HG03354 (cell line): ENCODE results near the gene ISLR2.
"Not testable (repeated sequence)": the region's sequence is repeated elsewhere in the genome, so short reads cannot be mapped to it uniquely, and the experiment has no call there.

Experiments
- ATAC-seq: cut with Tn5 transposase; IDR thresholded peaks from one replicate; pipeline ENCODE4 v1.9.1; 2021; ENCODE audit warnings: mild to moderate bottlenecking; ENCODE audit not compliant: unreplicated experiment, poor library complexity, severe bottlenecking

ISLR2 gene

GRCh38 chr15:74147051-74147450 lies 16.7 kb downstream of the ISLR2 start:
- ATAC-seq: no peak

DNA sequence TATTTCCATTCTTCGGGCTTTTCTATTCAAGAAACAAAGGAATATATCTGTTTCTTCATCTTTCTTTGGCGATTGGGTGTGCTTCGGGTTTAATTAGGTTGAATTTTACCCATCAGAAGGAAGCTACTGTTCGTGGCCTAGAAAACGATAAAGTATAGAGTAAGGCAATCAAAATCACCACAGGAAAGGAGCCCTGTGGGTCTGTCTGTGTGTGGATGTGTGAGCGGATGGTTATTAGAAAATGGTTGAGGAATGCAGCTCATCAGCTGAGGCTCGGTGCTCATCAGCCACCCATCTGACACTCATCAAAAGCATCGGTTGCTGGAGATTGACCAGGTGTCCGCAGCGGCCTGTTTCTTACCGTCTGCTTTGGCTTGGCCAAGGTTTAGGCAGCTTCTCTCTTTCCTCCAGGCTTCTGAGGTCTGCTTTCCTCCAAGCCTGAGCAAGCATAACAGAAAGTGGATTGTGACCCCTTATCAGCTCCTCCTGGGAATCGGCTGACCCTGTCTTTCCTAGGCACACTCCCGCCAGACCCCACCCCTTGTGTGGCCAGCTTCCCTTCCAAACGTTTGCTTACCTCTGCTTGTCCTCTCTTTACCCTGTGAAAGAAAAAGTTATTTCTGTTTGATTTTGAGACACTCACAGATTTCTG lies 25.5 kb downstream of the ISLR2 start:
- no peak for ATAC-seq

GRCh38 chr15:74156678-74157411 lies 26.5 kb downstream of the ISLR2 start:
- no peak for ATAC-seq

DNA sequence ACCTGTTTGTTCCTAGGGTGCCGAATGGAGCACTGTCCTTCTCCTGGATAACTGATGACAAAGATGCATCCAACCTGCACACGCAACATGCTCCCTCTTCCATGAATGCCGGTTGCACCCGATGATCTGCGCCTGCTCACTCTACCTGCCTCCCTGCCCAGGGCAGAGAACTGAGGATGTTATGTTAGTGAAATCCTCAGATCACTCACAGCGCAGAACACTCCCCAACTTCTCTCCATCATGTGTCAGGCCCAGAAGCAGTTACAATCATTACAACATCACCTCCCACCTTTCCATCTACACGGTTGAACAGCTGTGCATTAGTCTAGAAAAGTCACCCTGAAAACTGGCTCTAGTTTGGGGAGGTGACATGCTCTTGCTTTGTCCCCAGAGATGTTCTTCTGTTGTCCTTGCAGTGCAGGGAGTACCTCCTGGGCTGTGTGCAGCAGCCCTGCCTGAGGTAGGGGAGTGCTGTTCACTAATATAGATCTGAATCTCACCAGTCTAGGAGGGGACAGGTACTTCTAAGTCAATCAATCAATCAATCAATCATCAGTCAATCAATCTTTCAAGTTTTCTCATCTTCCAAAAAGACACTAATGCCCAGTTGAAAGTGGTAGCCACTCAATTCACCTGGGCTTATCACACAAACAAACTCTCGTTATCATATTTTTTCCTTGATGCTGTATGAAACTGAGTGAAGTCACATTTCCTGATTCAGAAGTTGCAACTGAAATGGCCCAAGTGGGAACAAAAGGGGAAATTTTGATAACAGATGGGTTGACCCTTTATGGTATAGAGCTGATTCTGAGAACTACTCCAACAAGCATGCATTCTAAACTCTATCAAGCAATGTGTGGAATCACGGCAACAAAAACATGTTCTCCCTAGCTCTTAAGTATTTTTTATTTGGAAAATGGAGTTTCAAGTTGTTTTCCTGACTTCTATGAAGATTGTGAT lies 27.8 kb downstream of the ISLR2 start:
- ATAC-seq: no peak

DNA sequence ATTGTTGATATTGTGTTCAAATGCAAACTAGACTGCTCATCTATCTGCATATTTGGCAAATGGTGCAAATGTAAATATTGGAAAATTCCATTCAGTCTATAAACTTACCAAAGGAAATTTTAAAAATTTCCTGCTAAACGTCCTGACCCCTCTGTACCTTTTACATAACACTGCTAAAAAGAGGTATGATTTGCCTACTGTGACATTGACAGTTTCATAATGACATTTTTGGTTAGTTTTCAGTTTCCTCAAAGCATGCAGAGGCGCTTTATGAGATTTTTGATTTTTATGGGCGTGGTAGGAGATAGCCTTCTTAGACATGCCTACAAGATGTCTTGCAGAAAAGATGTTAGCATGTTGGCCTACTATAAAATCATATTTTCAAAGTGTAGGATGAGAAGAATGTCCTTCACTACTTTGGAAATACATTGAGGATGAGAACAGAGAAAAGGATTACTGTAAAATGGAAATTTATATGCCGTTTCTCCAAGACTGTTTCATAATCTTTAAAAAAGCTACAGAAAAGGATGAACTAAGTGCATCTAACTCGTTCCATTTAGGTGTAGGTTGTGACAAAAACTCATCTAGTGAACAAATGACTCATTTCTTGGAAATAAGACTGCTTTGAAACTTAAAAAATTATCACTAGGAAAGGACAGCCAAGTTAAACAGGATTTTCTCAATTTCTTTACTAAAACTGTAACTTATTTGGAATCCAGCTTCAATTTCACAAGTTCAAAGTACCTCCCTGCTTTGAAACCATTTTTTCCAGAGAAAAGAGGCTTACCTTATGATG lies 28.7 kb downstream of the ISLR2 start:
- ATAC-seq: peak; percentile 80

DNA sequence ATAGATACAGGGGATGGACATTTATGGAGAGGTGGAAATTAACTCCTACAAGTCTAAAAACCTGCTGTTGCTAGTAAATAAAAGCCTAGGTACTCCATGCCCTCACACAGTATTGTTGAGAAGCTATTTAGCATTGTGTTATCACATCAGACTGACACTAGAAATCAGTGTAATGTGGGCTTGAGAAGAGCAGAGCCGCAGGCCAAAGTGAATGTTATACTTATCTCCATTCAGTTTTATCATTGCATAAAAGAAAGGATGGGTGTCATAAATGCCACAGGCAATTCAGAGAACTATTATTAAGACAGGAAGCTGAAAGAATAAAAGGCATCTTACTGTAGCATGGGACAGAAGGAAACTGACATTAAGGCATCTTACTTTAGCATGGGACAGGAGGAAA lies 29.4 kb downstream of the ISLR2 start:
- no peak for ATAC-seq

DNA sequence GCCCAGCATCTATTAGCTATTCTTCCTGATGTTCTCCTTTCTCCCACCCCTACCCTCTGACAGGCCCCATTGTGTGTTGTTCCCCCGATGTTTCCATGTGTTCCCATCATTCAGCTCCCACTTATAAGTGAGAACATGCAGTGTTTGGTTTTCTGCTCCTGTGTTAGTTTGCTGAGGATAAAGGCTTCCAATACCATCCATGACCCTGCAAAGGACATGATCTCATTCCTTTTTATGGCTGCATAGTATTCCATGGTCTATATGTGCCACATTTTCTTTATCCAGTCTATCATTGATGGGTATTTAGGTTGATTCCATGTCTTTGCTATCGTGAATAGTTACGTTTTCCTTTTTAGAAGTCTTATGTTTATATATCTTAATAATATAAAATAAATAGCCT lies 30.0 kb downstream of the ISLR2 start:
- ATAC-seq: not testable (repeated sequence)

- ATAC-seq: not testable (repeated sequence)
Observed at GRCh38 chr15:74162195-74162536, 31.8 kb downstream of the ISLR2 start.

DNA sequence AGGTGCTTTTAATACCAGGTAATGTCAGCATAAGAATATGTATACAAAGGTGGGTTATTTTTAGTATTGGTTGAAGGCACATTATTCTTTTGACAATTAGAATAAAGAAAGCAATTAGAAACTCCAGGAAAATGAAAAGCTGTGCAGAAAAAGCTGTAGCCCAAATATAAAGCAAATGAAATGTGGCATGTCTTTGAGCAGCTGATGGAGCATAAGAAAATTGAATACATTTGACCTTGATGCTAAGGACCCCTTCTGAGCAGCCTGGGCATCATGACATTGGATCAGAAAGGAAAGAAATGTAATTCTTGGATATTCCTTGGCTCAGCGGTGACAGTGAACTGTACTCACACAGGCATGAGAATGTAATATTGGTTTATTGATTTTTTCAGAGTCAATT lies 35.1 kb downstream of the ISLR2 start:
- no peak for ATAC-seq

GRCh38 chr15:74167891-74168331 lies 37.5 kb downstream of the ISLR2 start:
- ATAC-seq: no peak

GRCh38 chr15:74168711-74169126 lies 38.3 kb downstream of the ISLR2 start:
- no peak for ATAC-seq

DNA sequence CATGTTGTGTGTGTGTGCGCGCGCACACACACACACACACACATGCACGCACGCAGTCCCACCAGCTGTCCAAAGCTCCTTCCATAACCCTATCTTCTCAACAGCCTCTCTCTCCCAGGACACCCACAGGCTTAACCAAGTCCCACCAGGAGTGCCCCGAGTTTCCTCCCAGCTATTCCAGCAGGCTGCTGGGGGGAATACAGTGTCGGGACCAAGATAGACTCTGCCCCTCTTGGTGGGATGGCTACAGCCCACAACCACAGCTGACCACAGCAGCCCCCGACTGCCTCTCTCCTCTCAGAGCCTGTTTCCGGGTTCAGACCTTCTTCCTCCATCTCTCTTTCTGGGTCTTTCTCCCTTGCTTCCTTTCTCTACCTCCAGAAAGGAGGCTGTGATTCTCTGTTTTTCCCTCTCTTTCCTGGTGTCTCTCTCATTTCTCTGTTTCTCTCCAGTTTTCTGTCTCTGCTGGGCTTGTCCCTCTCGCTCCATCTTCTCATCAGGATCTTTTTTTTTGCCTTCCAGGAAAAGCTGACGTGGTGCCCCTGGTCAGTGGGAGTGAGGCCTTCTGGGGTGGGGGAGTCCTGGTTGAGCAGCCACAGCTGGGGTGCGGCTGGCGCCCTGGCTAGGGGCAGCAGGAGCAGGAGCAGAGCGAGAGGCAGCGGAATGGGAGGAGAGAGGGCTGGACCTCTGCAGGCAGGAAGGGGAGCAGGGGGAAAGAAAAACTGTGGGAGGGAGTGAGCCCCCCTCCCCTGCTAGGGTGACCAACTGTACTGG lies 39.9 kb downstream of the ISLR2 start:
- ATAC-seq: no peak

DNA sequence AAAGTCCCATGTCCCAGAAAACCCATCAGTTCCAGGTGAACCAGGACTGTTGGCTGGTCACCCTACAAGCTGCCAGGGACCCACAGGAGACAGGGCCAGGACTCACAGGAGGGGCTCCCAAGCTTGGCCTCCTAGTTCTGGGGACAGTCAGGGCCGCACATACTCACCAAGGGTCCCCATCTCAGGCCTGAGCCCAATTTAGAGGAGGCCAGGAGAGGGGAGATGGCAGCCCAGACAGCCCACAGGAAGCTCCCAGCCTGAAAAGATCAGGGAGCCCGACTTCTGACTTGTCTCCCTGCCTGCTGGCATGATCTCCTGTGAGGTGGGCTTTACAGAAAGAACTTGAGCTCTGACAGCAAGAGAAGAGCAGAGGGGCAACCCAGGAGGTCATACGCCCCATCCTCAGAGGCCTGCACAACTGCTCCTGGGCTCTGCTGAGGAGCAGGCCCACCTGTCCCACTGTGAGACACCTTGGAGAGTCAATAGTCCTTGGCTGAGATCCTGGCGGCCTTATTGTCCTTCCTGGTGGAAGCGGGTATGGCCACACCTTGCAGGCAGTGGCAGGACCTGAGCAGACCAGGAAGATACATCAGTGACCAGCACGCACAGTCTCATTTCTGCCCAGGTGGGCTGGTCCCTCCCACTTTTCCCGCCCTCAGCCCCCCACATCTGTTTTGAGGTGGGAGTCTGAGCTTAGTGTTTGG lies 40.6 kb downstream of the ISLR2 start:
- ATAC-seq: no peak

GRCh38 chr15:74171965-74172541 lies 41.7 kb downstream of the ISLR2 start:
- no peak for ATAC-seq

DNA sequence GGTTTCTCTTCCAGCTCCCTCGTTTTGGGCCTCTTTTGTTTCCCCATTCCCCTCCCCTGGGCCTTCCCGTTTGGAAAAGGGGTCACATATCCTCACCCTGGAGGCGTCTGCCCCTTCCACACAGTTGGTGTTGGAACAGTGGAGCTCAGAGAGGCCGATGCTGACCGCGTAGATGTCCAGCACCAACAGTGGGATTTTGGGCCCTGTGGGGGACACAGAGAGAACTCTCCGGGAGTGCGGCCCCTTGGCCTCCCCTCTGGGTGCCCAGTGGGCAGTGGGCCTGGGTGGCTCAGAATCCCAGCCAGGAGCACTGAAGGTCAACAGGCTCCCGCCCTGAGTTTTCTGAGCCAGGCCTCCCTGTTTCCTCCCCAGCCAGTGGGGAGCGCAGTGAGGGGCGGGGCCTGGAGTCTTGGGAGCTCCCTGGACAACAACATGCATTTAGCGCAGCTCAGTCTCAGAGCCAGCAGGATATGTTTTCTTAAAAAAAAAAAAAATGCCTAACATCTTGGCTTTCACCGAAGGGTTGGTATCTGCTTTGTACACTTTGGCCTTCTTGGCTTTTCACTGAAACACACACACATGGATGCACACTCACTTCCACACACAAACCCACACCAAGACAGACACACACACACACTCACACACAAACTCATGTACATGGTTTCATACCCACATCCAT lies 42.5 kb downstream of the ISLR2 start:
- no peak for ATAC-seq

DNA sequence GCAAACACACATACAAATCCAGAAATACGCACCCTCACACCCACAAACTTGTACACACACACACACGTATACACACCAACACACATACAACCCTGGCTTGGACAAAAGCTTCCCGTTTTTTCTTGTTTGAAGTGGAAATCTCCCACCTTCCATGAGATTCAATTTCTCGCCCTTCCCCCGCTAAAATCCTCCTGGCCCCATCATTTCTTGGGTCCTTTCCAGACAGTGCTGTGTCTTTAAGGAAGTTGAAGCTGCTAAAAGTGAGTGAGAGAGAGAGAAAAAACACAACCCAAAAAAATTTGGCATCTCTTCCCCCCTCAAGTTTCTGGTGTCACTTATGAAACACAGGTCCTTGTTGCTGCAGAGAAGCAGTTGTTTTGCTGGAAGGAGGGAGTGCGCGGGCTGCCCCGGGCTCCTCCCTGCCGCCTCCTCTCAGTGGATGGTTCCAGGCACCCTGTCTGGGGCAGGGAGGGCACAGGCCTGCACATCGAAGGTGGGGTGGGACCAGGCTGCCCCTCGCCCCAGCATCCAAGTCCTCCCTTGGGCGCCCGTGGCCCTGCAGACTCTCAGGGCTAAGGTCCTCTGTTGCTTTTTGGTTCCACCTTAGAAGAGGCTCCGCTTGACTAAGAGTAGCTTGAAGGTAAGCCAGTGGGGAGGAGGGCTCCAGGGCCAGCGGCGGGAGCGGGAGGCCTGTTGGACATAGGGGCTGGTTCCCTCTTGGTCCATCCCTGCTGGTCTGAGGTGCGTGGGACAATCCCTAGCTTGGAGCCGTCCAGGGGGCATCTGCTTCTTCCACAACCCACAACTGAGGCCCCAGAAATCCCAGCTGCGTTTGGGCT lies 43.2 kb downstream of the ISLR2 start, which contains the start of gene ISLR:
Gene ISLR, plus strand, starts transcription at position 331 of the 839 bp plus-strand sequence. CDS start 1,149 bp downstream, outside the sequence.
- ATAC-seq: no peak
